Neuronal stem cell (in vitro differentiated cells): Measurements from ENCODE around the gene FRRS1L.

Experiments
- DNase-seq: peaks from one replicate; pipeline ENCODE4 v3.0.0-alpha.2; 2013; ENCODE audit warnings: low spot score
- H2AFZ ChIP-seq: one replicate; pipeline ENCODE4 v1.6.1; 2013; ENCODE audit warnings: mild to moderate bottlenecking, low read length, inconsistent platforms
- H2AK5ac ChIP-seq: 2 replicates; pipeline ENCODE4 v1.6.1; 2013; ENCODE audit warnings: low read depth, mild to moderate bottlenecking, inconsistent platforms, low read length, moderate library complexity, mixed read lengths
- H2BK120ac ChIP-seq: 2 replicates; pipeline ENCODE4 v1.6.1; 2013; ENCODE audit warnings: low read depth, mild to moderate bottlenecking, inconsistent platforms, low read length, moderate library complexity, mixed read lengths
- H2BK12ac ChIP-seq: one replicate; pipeline ENCODE4 v1.6.1; 2013; ENCODE audit warnings: low read length, inconsistent platforms
- H2BK15ac ChIP-seq: 2 replicates; pipeline ENCODE4 v1.6.1; 2013; ENCODE audit warnings: mild to moderate bottlenecking, low read length, inconsistent platforms, mixed read lengths
- H2BK5ac ChIP-seq: one replicate; pipeline ENCODE4 v1.6.1; 2013; ENCODE audit warnings: inconsistent platforms, mild to moderate bottlenecking, low read length, moderate library complexity
- H3K14ac ChIP-seq: one replicate; pipeline ENCODE4 v1.6.1; 2013; ENCODE audit warnings: low read length, inconsistent platforms
- H3K18ac ChIP-seq: 2 replicates; pipeline ENCODE4 v1.6.1; 2013; ENCODE audit warnings: low read length, inconsistent platforms
- H3K23ac ChIP-seq: 2 replicates; pipeline ENCODE4 v1.6.1; 2013; ENCODE audit warnings: low read depth, mild to moderate bottlenecking, mixed read lengths, low read length, inconsistent platforms; ENCODE audit not compliant: poor library complexity
- H3K27ac ChIP-seq: replicated peaks from 3 replicates; pipeline ENCODE4 v1.5.1; 2013; ENCODE audit warnings: low read length, inconsistent platforms
- H3K27me3 ChIP-seq, 3 experiments: 2 replicates each; pipeline ENCODE4 v1.6.1; 2013; ENCODE audit warnings: low read length in 3 of 3, mild to moderate bottlenecking in 2 of 3, inconsistent platforms in 1 of 3, low read depth in 1 of 3, mixed read lengths in 1 of 3, moderate library complexity in 1 of 3; ENCODE audit not compliant: control insufficient read depth in 3 of 3, insufficient read depth in 3 of 3
- H3K36me3 ChIP-seq, 2 donors: replicated peaks in 1 of 2; 2 replicates each; pipeline ENCODE4 v1.6.1; 2013; ENCODE audit warnings: low read length in 2 of 2; ENCODE audit not compliant: control insufficient read depth in 2 of 2, insufficient read depth in 2 of 2
- H3K4ac ChIP-seq: 2 replicates; pipeline ENCODE4 v1.6.1; 2013; ENCODE audit warnings: inconsistent platforms, mild to moderate bottlenecking, low read length, moderate library complexity
- H3K4me1 ChIP-seq, 2 donors: 1 replicate in 1 of 2; 2 replicates in 1 of 2; pipeline ENCODE4 v1.6.1; 2013; ENCODE audit warnings: low read length in 2 of 2, low read depth in 1 of 2; ENCODE audit not compliant: control insufficient read depth in 2 of 2, insufficient read depth in 1 of 2
- H3K4me2 ChIP-seq: one replicate; pipeline ENCODE4 v1.6.1; 2013; ENCODE audit warnings: mild to moderate bottlenecking, low read length, inconsistent platforms; ENCODE audit not compliant: insufficient read depth, poor library complexity, severe bottlenecking
- H3K4me3 ChIP-seq, 2 donors: 2 replicates each; pipeline ENCODE4 v1.5.1; 2013; ENCODE audit warnings: low read length in 2 of 2, mild to moderate bottlenecking in 2 of 2, inconsistent platforms in 1 of 2, moderate library complexity in 1 of 2
- H3K79me1 ChIP-seq: one replicate; pipeline ENCODE4 v1.6.1; 2013; ENCODE audit warnings: low read depth, mild to moderate bottlenecking, inconsistent platforms, low read length, moderate library complexity
- H3K9ac ChIP-seq: one replicate; pipeline ENCODE4 v1.6.1; 2013; ENCODE audit warnings: mild to moderate bottlenecking, low read depth, low read length, inconsistent platforms; ENCODE audit not compliant: poor library complexity
- H3K9me3 ChIP-seq, 2 donors: replicated peaks in 1 of 2; 2 replicates each; pipeline versions ENCODE3 to v1.6.1; 2013; ENCODE audit warnings: low read length in 2 of 2, mild to moderate bottlenecking in 2 of 2, inconsistent platforms in 1 of 2, low read depth in 1 of 2, mixed read lengths in 1 of 2, moderate library complexity in 1 of 2; ENCODE audit not compliant: control insufficient read depth in 2 of 2, insufficient read depth in 1 of 2
- H4K8ac ChIP-seq: one replicate; pipeline ENCODE4 v1.6.1; 2013; ENCODE audit warnings: low read depth, mild to moderate bottlenecking, inconsistent platforms, low read length, moderate library complexity
- H4K91ac ChIP-seq: one replicate; pipeline ENCODE4 v1.6.1; 2013; ENCODE audit warnings: low read length, low read depth, mild to moderate bottlenecking, inconsistent platforms; ENCODE audit not compliant: poor library complexity
- WGBS, 2 donors: extraction: QIAGEN DNeasy Blood & Tissue Kit; methylation state at CpG; one replicate each; pipeline ENCODE4 v1.1.7; 2013; ENCODE audit warnings: missing lambda C conversion rate in 2 of 2, mixed read lengths in 1 of 2; ENCODE audit not compliant: insufficient read length in 2 of 2, insufficient replicate concordance in 1 of 2; ENCODE audit errors: extremely low coverage in 2 of 2; 5-methylcytosine and 5-hydroxymethylcytosine counted together

The FRRS1L gene

DNA sequence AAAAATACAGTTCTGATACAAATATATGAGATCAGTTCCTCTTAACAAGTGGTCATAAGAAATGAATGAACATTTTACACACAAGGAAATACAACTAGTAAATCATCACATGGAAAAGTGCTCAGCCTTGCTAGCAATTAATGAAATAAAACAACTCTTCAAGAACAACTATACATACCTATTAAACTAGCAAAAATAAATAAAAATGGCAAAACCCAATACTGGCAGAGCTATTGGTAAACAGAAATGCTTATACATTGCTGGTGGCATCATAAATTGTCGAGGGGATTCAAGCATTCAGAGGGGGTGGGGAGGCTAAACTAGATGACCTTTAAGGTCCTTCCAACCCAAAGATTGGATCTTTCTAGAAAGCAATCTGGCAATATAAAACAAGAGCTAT is 5.9 kb upstream of the FRRS1L start:
- Histone ChIP-seq H2BK15ac (no peak overlapping the region), H3K9ac (no peak overlapping the region)
- no CpG with 5 or more reads among the region's 1 CpG for WGBS, 2 donors

DNA sequence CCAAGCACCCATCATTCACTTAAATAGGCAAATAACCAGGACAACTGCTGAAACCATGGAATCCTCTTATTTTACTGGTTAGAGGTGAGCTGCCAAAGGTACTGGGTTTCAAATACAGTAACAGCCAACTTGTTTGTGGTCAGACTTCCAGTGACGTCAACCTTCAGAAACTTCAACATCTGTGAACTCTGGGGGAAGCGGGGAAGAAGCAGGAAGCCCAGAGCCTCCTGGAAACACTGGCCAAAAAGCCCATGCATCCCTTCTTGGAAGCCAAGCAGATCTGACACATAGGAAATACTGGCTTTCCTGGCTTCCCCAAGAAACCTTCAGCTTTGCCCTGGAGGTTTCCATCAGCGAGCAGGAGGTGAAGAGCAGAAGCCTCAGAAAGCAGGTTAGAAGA is 4.9 kb upstream of the FRRS1L start:
- no peak overlapping the region for H3K27ac ChIP-seq
- no peak overlapping the region for H2AFZ ChIP-seq
- H4K8ac ChIP-seq: no peak overlapping the region
- no peak overlapping the region for H2BK15ac ChIP-seq
- H4K91ac ChIP-seq: no peak overlapping the region
- H3K9me3 ChIP-seq: peaks cover 0 to 2% of the 10 kb centered on the region in 2 donors
- no peak overlapping the region for H2BK120ac ChIP-seq
- H3K4ac ChIP-seq: no peak overlapping the region
- peaks cover 0 to 2% of the 10 kb centered on the region in 2 donors for H3K4me1 ChIP-seq
- peaks cover 0 to 91% (median 8%) of the 10 kb centered on the region in 3 experiments for H3K27me3 ChIP-seq
- H3K18ac ChIP-seq: no peak overlapping the region
- H3K4me2 ChIP-seq: no peak overlapping the region
- no peak overlapping the region for H3K14ac ChIP-seq
- no peak overlapping the region for H2BK5ac ChIP-seq
- DNase-seq: no peak
- H3K4me3 ChIP-seq: no peak overlapping the region
- no peak overlapping the region for H3K23ac ChIP-seq
- no peak overlapping the region for H2AK5ac ChIP-seq
- no CpG with 5 or more reads among the region's 3 CpGs for WGBS, 2 donors
- no peak overlapping the region for H3K9ac ChIP-seq
- no peaks in the 10 kb centered on the region for H3K36me3 ChIP-seq
- no peak overlapping the region for H2BK12ac ChIP-seq
- H3K79me1 ChIP-seq: no peaks in the 10 kb centered on the region

More for the DNA sequence above, 5.9 kb upstream of the FRRS1L start:
- Histone ChIP-seq H3K9me3 (peaks cover 0 to 2% of the 10 kb centered on the region in 2 donors), H3K27ac (no peak overlapping the region), H3K27me3 (peaks cover 0 to 82% (median under 1%) of the 10 kb centered on the region in 3 experiments), H3K36me3 (no peaks in the 10 kb centered on the region), H4K91ac (no peak overlapping the region), H3K79me1 (no peaks in the 10 kb centered on the region), H3K14ac (no peak overlapping the region), H2BK5ac (no peak overlapping the region), H2BK120ac (no peak overlapping the region), H3K4me2 (no peak overlapping the region), H3K4me1 (no peaks in the 10 kb centered on the region), H2BK12ac (no peak overlapping the region), H3K23ac (no peak overlapping the region), H4K8ac (no peak overlapping the region), H2AK5ac (no peak overlapping the region), H3K4me3 (no peak overlapping the region), H3K4ac (no peak overlapping the region), H2AFZ (no peak overlapping the region), H3K18ac (no peak overlapping the region)
- no peak for DNase-seq

DNA sequence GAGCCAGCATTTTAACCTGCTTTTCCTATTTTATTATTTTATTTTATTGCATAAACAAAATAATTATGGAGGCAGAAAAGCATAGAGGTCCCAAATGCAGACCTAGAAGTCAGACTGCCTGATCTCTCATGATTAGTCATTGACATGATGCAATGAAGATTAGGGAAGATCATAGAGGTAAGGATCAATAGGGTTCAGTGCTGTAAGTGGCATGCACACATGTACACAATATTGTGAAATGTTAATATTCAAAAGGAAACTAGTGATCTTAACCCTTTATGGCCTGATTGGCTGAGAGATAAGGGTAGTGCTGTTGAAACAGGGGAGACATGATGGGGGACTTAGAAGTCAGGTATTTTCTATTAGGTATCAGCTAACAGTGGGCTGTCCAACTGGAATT is 1.1 kb upstream of the FRRS1L start:
- no peak overlapping the region for H2BK15ac ChIP-seq
- H4K8ac ChIP-seq: no peak overlapping the region
- H3K4me3 ChIP-seq: no peak overlapping the region
- H3K4ac ChIP-seq: no peak overlapping the region
- no peak overlapping the region for H2BK5ac ChIP-seq
- no peak for DNase-seq
- H2AFZ ChIP-seq: no peak overlapping the region
- H3K4me1 ChIP-seq: peaks cover 6 to 13% of the 10 kb centered on the region in 2 donors
- H3K23ac ChIP-seq: no peak overlapping the region
- H3K4me2 ChIP-seq: no peak overlapping the region
- no peaks in the 10 kb centered on the region for H3K79me1 ChIP-seq
- no peak overlapping the region for H3K14ac ChIP-seq
- no peak overlapping the region for H3K18ac ChIP-seq
- peaks cover 0 to 82% (median 12%) of the 10 kb centered on the region in 3 experiments for H3K27me3 ChIP-seq
- no peak overlapping the region for H2BK12ac ChIP-seq
- H3K36me3 ChIP-seq: no peaks in the 10 kb centered on the region
- no peak overlapping the region for H3K9ac ChIP-seq
- H2AK5ac ChIP-seq: no peak overlapping the region
- H2BK120ac ChIP-seq: no peak overlapping the region
- H3K27ac ChIP-seq: no peak overlapping the region
- H4K91ac ChIP-seq: no peak overlapping the region
- H3K9me3 ChIP-seq: peaks cover 5 to 16% of the 10 kb centered on the region in 2 donors

DNA sequence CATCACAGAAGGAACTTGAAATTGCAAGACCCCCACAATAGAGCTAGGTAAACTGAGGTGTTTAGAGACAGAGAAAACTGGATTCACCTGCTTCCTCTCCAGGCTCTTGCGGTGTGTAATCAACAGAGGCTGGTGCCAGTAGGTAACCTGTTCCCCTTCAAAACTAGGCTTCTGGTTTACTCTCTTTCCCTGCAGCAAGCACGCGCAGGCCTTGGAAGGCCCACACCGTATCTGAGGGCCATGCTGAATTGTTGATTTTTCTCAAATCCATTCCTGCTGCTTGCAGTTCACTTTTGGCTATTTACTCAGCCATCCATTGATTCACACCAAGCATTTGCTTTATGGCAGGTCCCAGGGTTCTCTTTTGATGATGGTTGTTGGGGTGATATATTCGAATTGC is 667 bp upstream of the FRRS1L start:
- no peak overlapping the region for H3K18ac ChIP-seq
- WGBS, 2 donors: no CpG with 5 or more reads among the region's 5 CpGs
- no peak overlapping the region for H4K8ac ChIP-seq
- H3K27me3 ChIP-seq: peaks cover 0 to 82% (median 12%) of the 10 kb centered on the region in 3 experiments
- no peak overlapping the region for H2AK5ac ChIP-seq
- no peak overlapping the region for H3K14ac ChIP-seq
- H3K36me3 ChIP-seq: no peaks in the 10 kb centered on the region
- peaks cover 5 to 20% of the 10 kb centered on the region in 2 donors for H3K9me3 ChIP-seq
- H3K4me1 ChIP-seq: peaks cover 6 to 13% of the 10 kb centered on the region in 2 donors
- H2BK15ac ChIP-seq: no peak overlapping the region
- H3K4me3 ChIP-seq: no peak overlapping the region
- H2AFZ ChIP-seq: no peak overlapping the region
- no peaks in the 10 kb centered on the region for H3K79me1 ChIP-seq
- no peak overlapping the region for H2BK120ac ChIP-seq
- no peak overlapping the region for H3K23ac ChIP-seq
- H3K27ac ChIP-seq: no peak overlapping the region
- H2BK12ac ChIP-seq: no peak overlapping the region
- H3K4me2 ChIP-seq: no peak overlapping the region
- H4K91ac ChIP-seq: no peak overlapping the region
- H3K4ac ChIP-seq: no peak overlapping the region
- no peak overlapping the region for H3K9ac ChIP-seq
- DNase-seq: no peak
- no peak overlapping the region for H2BK5ac ChIP-seq
